GM23248 (cell line): ENCODE data around the gene RPH3AL.

Source experiments
- EZH2 ChIP-seq: fragments of 200-600 bp; sonication (generic); IDR thresholded peaks from 2 replicates; pipeline ENCODE4 v1.6.1; 2018; ENCODE audit warnings: antibody characterized with exemption, mild to moderate bottlenecking; ENCODE audit not compliant: insufficient read depth, poor library complexity, severe bottlenecking
- EZH2phosphoT487 ChIP-seq: fragments of 200-600 bp; sonication (generic); IDR thresholded peaks from 2 replicates; pipeline ENCODE4 v1.6.1; 2018; ENCODE audit warnings: antibody characterized with exemption, moderate library complexity, mild to moderate bottlenecking, low read depth; ENCODE audit not compliant: insufficient read depth

GRCh38 chr17:246226-246625, 106.4 kb downstream of the RPH3AL start:
- no peak for TF ChIP-seq EZH2
- no peak for TF ChIP-seq EZH2phosphoT487
